Measurements from ENCODE around the gene TUBE1. TPM values are rescaled to one million over a fixed set of nuclear protein-coding genes. Genes with fewer than 3 reads are reported as not detected.

Gene TUBE1
- total RNA-seq, 1 experiment from 2014 or later: 42.5 TPM

GRCh38 chr6:112087916-112088315 is 634 bp upstream of the TUBE1 start:
- Histone ChIP-seq H3K9me2 (ENCODE audit: insufficient read depth) (no peaks in the 10 kb centered on the region), H3K9me3 (ENCODE audit: control insufficient read depth in 1 of 2, insufficient read depth in 1 of 2, low read depth in 1 of 2, low read length in 2 of 2) (no peaks in the 10 kb centered on the region), H3K4me1 (ENCODE audit: control insufficient read depth in 1 of 2, insufficient read depth in 2 of 2, low read length in 2 of 2) (peaks cover 2 to 9% of the 10 kb centered on the region in 2 experiments; a peak in 3 of 4 replicates), H3K4me2 (ENCODE audit: low read length) (peak overlapping the region; percentile 79), H3K9ac (ENCODE audit: low read length) (peak overlapping the region; percentile 70), H2AFZ (ENCODE audit: low read depth, low read length, poor library complexity, severe bottlenecking) (peak overlapping the region; percentile 94), H3K36me3 (ENCODE audit: control insufficient read depth in 1 of 2, insufficient read depth in 2 of 2, low read length in 2 of 2) (peaks cover 3 to 6% of the 10 kb centered on the region in 2 experiments; a peak in 2 of 4 replicates), H4K20me1 (ENCODE audit: insufficient read depth) (no peaks in the 10 kb centered on the region), H3K27me3 (ENCODE audit: insufficient read depth, low read length) (no peaks in the 10 kb centered on the region), H3K27ac (ENCODE audit: low read depth, low read length) (no peak overlapping the region), H3K79me2 (ENCODE audit: insufficient read depth, low read length) (no peaks in the 10 kb centered on the region; the same call in none of the 2 replicates), H3K4me3 (replicated peaks in 1 of 2; ENCODE audit: low read depth in 1 of 2, low read length in 2 of 2) (peak overlapping the region; percentile 78 to 95)
- RAD21 ChIA-PET (ENCODE audit: low non-redundant PET in 1 of 2, low total read pairs in 2 of 2, uncharacterized antibody in 2 of 2, unreplicated experiment in 2 of 2): interaction anchor here in 1 of 2 experiments (0.6 kb wide), 1 partner anchor 252 kb away, joined by 4 read pairs; no protein-coding TSS in a partner anchor
- DNase-seq (ENCODE audit: low read depth, low spot score): no peak
- no peak for ATAC-seq
- TF ChIP-seq SIN3A (IDR thresholded peaks at IDR 0.05; ENCODE audit: low read depth): no peak
- no peak for TF ChIP-seq ATF3 (IDR thresholded peaks at IDR 0.05)
- TF ChIP-seq ELF1 (IDR thresholded peaks at IDR 0.05; ENCODE audit: borderline replicate concordance, low read depth): no peak
- TF ChIP-seq CTCF (IDR thresholded peaks at IDR 0.05 in 2 of 3, conservative IDR thresholded peaks at IDR 0.05 in 1 of 3; ENCODE audit: borderline replicate concordance in 1 of 3, insufficient read depth in 1 of 3, low read depth in 2 of 3, low read length in 2 of 3): no peak
- POLR2A ChIA-PET: interaction anchor here (0.6 to 1.0 kb wide), 3 partner anchors 9 to 26 kb away, joined by 3 read pairs; no protein-coding TSS in a partner anchor
- intact Hi-C loops (cut with micrococcal nuclease): no loop called here
- CTCF ChIA-PET: interaction anchor here (1.1 to 2.2 kb wide), 2 partner anchors 76 to 92 kb away, joined by 5 to 10 read pairs; no protein-coding TSS in a partner anchor
- TSS peak; percentile 72 for BruUV-seq (replicated peaks)

- POLR2A ChIA-PET: interaction anchor here (0.9 to 1.0 kb wide), 2 partner anchors 10 to 14 kb away, joined by 3 read pairs; no protein-coding TSS in a partner anchor
- H3K9ac ChIP-seq (ENCODE audit: low read length): peak overlapping the region; percentile 70
- H2AFZ ChIP-seq (ENCODE audit: low read depth, low read length, poor library complexity, severe bottlenecking): peak overlapping the region; percentile 97
- peaks cover 3 to 6% of the 10 kb centered on the region in 2 experiments; a peak in 2 of 4 replicates for H3K36me3 ChIP-seq (ENCODE audit: control insufficient read depth in 1 of 2, insufficient read depth in 2 of 2, low read length in 2 of 2)
- RAD21 ChIA-PET (ENCODE audit: low non-redundant PET in 1 of 2, low total read pairs in 2 of 2, uncharacterized antibody in 2 of 2, unreplicated experiment in 2 of 2): interaction anchor here in 1 of 2 experiments (0.6 to 1.1 kb wide), 2 partner anchors 76 to 136 kb away, joined by 3 read pairs; no protein-coding TSS in a partner anchor
- H3K4me3 ChIP-seq (replicated peaks in 1 of 2; ENCODE audit: low read depth in 1 of 2, low read length in 2 of 2): peak overlapping the region; percentile 78 to 95
- peaks cover 2 to 9% of the 10 kb centered on the region in 2 experiments; a peak in 3 of 4 replicates for H3K4me1 ChIP-seq (ENCODE audit: control insufficient read depth in 1 of 2, insufficient read depth in 2 of 2, low read length in 2 of 2)
- CTCF ChIA-PET: interaction anchor here (0.7 to 2.2 kb wide), 4 partner anchors 15 to 377 kb away, joined by 3 to 10 read pairs (median 4); no protein-coding TSS in a partner anchor
- DNase-seq (ENCODE audit: low read depth, low spot score): peak; percentile 34
- no peaks in the 10 kb centered on the region for H3K9me2 ChIP-seq (ENCODE audit: insufficient read depth)
- H3K9me3 ChIP-seq (ENCODE audit: control insufficient read depth in 1 of 2, insufficient read depth in 1 of 2, low read depth in 1 of 2, low read length in 2 of 2): no peaks in the 10 kb centered on the region
- TSS peak; percentile 45 for BruUV-seq (replicated peaks)
- intact Hi-C loops (cut with micrococcal nuclease): loop anchor here (1.0 kb wide), 1 partner anchor 77 kb away; no protein-coding TSS in a partner anchor
- no peaks in the 10 kb centered on the region for H4K20me1 ChIP-seq (ENCODE audit: insufficient read depth)
- peak overlapping the region; percentile 79 for H3K4me2 ChIP-seq (ENCODE audit: low read length)
- TF ChIP-seq CEBPB (IDR thresholded peaks at IDR 0.05; ENCODE audit: low read depth) (peak; percentile 52; the same call in 1 of the 2 replicates), SRF (IDR thresholded peaks at IDR 0.05; ENCODE audit: low read depth) (0 out of 2 replicates have a peak, but pooled peaks have one; percentile 20), RAD21 (IDR thresholded peaks at IDR 0.05; ENCODE audit: low read depth) (peak; percentile 50), TCF7L2 (IDR thresholded peaks at IDR 0.05; ENCODE audit: borderline replicate concordance, extremely low read depth, insufficient read depth, insufficient read length) (no peak), CTCF (IDR thresholded peaks at IDR 0.05 in 2 of 3, conservative IDR thresholded peaks at IDR 0.05 in 1 of 3; ENCODE audit: borderline replicate concordance in 1 of 3, insufficient read depth in 1 of 3, low read depth in 2 of 3, low read length in 2 of 3) (peak; percentile 25 to 42 (median 40); a peak in 4 of 6 replicates)
- H3K27ac ChIP-seq (ENCODE audit: low read depth, low read length): peak overlapping the region; percentile 53
- peak; percentile 68 for ATAC-seq
- H3K27me3 ChIP-seq (ENCODE audit: insufficient read depth, low read length): no peaks in the 10 kb centered on the region
- no peaks in the 10 kb centered on the region; the same call in none of the 2 replicates for H3K79me2 ChIP-seq (ENCODE audit: insufficient read depth, low read length)
Measured at GRCh38 chr6:112086744-112087135, 542 bp downstream of the TUBE1 start.

Data from HCT116 (cell line).